ENCODE measurements around the gene RNF220.

The RNF220 gene

DNA sequence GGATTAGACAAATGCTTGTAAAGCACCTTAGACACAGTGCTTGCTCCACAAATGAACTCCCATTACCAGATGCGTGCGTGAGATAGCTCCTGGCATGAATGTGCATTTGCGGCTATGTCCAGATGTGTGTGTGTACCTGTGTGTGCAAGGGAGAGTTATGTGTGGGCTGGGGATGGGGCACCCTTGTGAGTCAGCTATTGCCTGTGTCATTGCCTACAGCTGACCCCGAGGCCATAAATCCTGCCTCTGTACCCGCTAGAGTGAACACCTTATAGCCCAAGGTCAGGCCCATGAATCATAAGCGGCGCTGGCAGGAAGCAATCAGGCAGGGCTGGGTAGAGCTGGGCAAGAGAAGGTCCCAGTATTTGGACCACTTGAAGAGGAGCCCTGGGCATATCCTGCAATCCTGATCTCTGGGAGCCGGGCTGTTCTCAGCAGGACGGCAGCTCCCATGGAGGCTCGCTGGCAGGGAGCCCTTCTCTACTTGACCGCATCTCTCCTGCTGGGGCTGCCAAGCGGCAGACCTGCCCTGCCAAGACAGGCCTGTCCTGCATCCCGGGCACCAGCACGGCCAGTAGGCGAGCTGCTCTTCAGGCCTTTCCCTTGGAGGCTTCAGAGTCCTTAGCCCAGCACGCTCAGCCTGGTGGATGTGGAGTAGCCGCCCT, 182.9 kb downstream of the RNF220 start:
- DNase-seq (ENCODE audit: low read depth) = no peak

DNA sequence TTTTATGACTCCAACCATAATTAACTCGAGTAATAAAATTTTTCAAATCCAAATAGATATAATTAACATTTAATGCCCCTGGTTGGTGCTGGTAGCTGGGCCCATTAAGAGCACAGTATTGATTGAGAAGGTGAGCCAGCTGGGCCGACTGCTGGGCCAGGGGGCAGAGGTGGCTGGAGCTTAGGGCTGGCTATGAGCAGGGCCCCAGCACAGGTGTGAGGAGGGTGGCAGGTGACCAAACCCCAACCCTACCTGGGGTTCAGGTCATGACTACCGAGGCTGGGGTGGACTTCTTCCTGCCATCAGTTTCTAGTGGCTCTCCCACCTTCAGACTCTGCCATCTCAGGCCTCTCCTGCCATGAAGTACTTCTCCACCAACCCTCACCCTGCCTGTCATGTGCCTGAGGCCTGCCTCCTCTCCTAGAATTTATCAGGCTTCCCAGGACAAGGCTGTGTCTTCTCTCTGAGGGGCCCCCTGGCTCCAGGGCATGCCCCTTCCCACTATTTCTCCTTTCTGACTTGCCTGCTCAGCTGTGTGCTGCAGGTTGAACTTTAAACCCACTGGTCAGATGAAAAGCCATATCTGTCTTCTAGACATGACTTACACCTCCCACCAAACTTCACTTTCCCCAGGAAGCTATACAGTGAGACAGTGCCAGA, 183.6 kb downstream of the RNF220 start:
- no peak for DNase-seq (ENCODE audit: low read depth)

DNA sequence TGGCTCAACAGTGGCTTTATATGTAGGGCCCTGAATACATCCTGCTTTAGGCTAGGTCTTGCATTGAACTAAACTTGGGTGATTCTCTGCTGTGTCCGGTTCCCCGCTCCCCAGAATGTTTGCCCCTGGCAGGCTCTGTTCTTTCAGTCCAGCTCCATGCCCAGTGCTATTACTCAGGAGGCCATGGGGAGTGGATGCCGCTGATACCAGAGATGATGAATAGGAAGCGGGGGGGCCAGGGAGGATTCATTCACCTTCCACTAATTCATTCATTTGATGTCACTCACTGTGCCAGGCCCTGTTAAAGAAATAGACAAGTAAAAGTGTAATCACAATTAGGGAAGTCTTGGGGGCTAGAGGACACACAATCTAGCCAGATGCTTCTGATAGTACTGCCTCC, 185.4 kb downstream of the RNF220 start:
- no peak for DNase-seq (ENCODE audit: low read depth)

DNA sequence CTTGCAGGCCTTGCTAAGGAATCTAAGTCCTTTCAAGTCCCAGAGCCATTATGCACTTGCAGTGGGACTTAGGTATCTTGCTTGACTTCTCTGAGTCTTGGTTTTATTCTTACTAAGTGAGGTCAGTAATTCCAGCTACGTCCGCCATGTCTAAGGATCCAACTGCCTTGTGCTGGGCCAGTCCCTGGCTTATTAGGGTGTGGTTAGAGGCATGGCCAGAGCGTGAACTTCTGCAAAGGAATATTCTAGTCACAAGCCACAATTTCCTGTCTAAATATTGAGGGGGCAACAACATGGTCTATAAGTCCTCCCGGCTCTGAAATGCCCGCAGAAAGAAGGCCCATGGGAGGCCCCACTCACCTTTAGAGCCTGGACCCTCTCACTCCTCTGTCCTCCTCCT, 186.3 kb downstream of the RNF220 start:
- DNase-seq (ENCODE audit: low read depth) = no peak

DNA sequence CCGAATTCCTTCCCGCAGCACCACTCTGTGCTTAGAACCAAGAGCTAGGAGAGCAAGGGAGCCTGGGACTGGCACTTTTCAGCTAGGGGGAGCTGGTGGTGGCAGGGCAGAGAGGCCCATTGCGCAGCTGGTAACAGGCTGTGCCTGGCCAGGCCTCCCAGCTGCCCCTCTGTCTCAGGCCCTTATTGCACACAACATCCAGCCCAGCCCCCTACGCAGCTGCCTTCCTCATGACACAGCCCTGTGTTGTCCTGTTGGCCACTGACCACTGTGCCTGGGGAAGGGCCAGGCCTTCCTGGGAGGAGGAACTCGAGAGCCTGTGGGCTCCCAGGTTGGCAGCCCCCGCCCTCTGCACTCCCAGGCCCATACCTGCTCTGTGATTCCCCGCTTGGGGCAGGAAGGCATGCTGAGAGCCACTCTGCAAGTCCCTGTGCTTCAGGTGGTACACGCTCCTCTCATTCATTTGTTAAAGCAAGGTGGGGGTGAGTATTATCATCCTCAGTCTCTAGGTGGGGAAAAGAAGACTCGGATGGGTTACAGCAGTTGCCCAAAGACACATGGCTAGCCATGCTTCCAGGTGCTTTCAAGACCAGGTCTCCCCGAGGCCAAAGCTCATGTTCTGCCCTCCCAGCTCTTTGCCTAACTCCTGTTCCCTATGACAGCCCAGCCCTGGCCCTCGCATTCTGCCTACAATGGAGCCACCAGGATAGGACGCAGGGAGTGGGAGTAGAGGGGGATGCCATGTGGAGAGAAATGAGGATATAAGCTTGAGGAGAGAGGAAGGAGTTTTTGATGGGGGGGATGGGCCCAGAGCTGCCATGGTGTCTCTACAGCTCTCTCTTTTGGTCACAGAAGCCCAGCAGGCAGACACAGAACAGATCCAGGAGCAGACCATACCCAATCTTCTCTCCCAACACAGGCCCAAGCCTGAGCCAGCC, 187.4 kb downstream of the RNF220 start:
- no peak for DNase-seq (ENCODE audit: low read depth)

DNA sequence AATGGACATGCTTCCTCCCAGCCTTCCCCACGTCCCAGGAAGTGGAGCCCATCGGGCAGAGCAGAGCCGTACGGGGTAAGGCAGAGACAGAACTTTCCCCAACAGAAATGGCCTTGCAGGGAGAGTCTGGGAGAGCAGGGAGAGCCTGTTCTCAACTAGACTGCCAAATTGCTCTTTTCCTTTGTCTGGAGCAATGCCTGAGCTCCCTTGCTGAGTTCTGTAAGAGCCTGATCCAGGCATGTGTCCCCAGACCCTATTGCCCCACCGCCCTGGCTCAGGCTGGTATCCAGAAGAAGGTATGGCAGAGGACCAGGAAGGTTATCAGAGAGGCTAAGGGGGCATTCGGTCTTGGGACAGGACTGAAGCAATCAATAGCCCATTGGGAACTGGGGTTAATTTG, 189.3 kb downstream of the RNF220 start:
- DNase-seq (ENCODE audit: low read depth) = no peak

DNA sequence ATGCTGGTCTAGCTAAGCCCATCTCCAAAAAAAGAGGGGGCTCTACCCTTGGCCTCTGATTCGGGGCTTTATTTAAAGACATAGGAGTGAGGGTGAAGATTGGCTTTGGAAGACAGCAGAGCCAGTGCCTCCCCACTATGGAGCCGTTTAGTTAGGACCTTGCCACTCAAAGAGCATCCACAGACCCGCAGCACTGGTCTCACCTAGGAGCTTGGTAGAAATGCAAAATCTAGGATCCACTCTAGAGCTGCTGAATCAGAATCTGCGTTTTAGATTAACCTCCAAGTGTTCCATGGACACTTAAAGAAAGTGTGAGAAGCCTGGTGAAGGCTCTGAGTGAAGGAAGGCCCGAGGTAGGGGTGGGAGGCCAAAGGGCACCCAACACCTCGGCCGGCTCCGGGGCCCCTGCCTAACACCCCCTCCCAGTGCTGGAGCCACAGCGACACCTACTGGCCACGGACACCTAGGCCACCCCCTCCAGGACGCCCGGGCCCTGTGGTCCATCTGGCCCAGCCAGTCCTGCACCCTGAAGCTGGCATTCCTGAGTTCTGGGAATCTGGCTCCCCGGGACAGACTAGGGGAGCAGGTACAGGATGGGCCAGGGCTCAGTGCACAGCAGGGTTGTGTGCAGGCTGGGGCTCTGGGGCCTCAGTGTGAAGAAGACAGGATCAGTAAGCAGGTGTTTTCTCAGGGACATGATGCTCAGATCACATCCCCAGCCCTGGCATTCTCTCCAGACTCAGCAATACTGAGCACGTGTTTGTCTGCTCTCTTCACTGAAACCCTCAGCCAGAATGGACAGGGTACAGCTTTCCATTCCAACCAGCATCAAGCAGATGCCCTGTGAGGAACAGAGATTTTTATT, 190.0 kb downstream of the RNF220 start:
- DNase-seq (ENCODE audit: low read depth) = peak; percentile 19

DNA sequence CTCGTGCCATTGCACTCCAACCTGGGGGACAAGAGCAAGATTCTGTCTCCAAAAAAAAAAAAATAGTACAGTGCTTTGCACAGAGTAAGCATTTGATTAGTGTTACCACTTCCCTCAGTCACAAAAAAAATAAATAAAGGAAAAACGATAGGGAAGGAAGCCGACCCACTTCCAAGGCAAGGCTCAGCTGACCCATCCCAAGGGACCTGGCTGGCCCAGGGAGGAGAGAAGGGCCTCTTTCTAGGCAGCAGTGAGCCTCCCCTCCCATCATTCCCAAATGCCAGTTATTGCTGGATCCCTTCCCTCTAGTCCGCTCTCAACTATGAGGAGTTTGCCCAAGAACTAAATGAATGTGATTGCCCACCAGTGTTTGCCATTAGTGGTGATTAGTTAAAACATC, 191.5 kb downstream of the RNF220 start:
- DNase-seq (ENCODE audit: low read depth) = no peak

DNA sequence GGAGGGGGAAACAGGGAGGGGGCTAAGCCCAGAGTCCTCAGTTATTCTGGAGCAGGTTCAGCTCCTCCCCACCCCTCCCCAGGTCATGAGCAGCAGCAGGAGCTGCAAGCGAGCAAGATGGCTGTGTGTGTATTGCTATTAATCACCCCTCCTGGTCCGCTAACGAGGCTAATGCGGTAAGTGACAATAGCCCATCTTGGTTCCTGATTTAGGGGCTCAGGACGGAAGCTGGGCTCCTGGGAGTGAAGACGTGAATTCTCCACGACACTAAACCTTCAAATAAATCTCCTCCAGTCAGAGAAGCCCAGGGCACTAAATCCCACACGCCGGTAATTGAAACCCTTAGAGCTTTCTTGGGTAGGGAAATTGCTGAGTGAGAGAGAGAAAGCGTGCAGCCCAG, 193.1 kb downstream of the RNF220 start:
- no peak for DNase-seq (ENCODE audit: low read depth)

GRCh38 chr1:44602634-44603628, 197.9 kb downstream of the RNF220 start:
- no peak for DNase-seq (ENCODE audit: low read depth)

GRCh38 chr1:44603718-44604117, 198.7 kb downstream of the RNF220 start:
- no peak for DNase-seq (ENCODE audit: low read depth)

DNA sequence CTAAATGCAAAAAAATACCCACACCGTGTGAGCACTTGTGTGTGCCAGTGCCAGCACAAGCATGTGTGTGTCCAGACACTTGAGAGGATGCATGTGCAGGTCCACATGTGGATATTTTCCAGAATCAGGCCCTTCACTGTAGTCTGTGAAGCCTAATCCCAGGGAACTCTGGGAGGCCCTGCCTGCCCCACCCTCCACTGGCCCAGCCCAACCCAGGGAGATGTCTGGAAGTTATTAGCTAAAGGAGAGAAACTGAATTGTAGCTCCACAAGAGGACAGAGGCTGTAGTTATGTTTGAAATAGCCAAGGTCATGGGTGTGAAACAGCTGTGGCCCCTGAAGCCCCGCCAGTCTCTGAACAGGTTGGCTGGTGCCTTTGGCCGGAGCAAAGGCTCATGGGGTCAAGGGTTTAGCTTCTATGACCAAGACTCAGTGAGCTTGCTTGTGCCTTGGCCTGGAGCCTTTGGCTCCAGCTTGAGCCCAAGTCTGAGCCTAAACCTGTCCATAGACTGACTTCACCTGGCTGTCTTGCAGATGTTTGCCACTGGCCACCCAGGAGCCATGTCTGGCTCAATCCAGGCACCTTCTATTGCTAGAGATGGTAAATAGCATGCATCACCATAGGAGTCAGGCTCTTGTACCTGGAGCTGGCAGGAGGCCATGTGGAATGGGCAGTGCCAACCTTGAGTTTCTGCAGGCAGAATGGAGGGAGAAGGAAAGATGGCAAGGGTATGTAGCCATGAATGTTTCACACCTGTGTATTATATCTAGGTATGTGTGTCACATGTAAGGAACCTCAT, 199.3 kb downstream of the RNF220 start:
- DNase-seq (ENCODE audit: low read depth) = no peak

- DNase-seq (ENCODE audit: low read depth) = no peak
Observed at GRCh38 chr1:44605914-44606615, 201.0 kb downstream of the RNF220 start.

DNA sequence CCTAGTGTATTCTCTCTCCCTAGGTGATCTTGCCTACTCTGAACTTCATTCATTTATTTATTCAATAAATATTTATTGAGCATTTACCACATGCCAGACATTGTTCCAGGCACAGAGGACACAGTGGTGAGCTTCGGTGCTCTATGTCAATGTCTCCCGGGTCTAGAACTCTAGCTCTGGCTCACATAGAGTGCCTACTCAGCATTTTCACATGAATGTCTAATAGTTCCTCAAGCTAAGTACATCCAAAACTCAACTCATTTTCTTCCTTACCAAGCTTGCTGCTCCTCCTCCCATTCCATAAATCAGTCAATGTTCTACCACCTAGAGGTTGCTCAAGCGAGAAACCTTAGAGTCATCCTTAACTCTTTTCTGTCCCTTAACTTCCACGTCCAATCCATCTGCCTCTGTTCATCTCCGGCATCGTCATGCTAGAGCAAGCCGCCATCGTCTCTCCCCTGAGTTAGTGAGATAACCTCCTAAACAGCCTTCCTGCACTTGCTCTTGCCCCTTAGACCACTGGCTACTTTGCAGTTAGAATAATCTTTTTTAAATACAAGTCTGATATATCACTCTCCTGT, 201.7 kb downstream of the RNF220 start:
- no peak for DNase-seq (ENCODE audit: low read depth)

- no peak for DNase-seq (ENCODE audit: low read depth)
Observed at GRCh38 chr1:44608141-44608540, 203.1 kb downstream of the RNF220 start.

DNA sequence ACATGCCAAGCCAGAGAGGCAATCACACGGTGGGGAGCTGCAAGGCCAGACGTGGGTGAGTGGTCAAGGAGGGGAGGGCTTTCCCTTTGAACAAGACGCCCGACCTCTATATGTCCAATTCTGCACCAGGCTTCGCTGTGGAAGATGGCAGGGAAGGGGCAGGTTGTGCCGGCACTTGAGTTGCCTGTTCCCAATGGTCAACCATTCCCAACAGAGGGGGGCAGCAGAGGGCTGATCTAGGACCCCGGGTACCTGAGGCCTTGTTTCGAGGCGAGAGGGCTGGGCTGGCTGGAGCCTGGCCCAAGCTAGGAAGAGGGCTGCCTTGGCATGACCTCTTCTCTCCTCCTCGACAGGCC, 204.3 kb downstream of the RNF220 start:
- DNase-seq (ENCODE audit: low read depth) = no peak

DNA sequence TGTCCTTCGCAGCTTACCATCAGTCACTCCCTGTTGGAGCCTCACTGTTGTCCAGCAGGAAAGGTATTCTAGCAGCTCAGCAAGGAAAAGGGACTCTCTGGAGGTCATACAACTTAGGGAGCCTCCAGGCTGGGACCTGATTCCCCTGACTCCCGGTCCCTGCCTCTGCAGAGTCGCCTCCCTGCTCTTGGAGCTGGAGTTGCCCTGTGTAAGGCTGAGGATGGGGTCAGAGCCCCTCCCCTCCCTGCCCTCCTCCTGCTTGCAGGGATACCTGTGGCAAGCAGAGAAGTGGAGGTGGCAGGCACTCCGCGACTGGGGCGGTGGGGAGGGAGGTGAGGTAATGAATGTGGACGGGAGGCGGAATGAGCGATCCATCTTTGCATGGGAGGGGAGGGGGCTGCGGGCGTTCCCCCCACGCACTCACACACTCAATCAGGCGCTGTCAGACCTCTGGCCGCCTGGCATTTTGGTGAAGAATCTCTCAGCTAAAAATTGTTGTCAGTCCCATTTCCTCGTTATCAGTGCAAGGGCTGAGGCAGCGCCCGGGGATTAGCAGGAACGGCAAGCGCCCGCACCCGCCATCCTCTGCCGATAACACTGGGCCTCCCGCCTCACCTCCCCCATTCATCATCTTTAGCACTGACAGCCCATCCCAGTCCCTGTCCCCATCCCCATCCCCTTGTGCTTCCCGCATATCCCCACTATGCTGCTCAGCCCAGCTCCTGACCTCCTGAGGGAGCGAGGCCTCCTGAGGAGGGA, 204.9 kb downstream of the RNF220 start:
- no peak for DNase-seq (ENCODE audit: low read depth)

GRCh38 chr1:44610527-44611148, 205.6 kb downstream of the RNF220 start:
- no peak for DNase-seq (ENCODE audit: low read depth)
